HepG2 (cell line): ENCODE measurements around the gene PWWP2A. TPM values are rescaled to one million over a fixed set of nuclear protein-coding genes. Genes with fewer than 3 reads are reported as not detected.

Experiments
- ATAC-seq: fragments of 200-7000 bp; cut with Tn5 transposase; 3 replicates; pipeline ENCODE4 v1.9.1; 2020; ENCODE audit warnings: mild to moderate bottlenecking, moderate library complexity
- BruUV-seq: library from RNA; stranded (reverse); fragments of 400-500 nt; replicated peaks from 2 replicates; lab custom pipeline; 2021; lab: Mats Ljungman, UMichigan
- CTCF ChIA-PET: fragments of 300-600 bp; formaldehyde crosslinking; extraction: SDS; loops from one replicate; lab custom pipeline; 2021; ENCODE audit warnings: low total read pairs, inconsistent platforms, low intra/inter-chr PET ratio; lab: Yijun Ruan, JAX
- POLR2A ChIA-PET: fragments of 350-600 bp; sonication (Branson Sonifier 250); formaldehyde crosslinking; loops from one replicate; lab custom pipeline; 2020; ENCODE audit warnings: antibody characterized with exemption, inconsistent platforms; lab: Yijun Ruan, JAX
- DNase-seq: peaks from one replicate; pipeline ENCODE4 v3.0.0-alpha.2; 2015; ENCODE audit warnings: low spot score
- FAIRE-seq: peaks from 3 replicates; lab custom pipeline; 2011; peaks lifted over from hg19 to GRCh38; lab: Jason Lieb, UNC
- H2AFZ ChIP-seq: one replicate; pipeline ENCODE4 v1.6.1; 2011; ENCODE audit warnings: low read length, inconsistent platforms
- H3K27ac ChIP-seq: fragments of 300-600 bp; 3 replicates; pipeline ENCODE4 v1.8.0; 2011; ENCODE audit warnings: mixed run types, mild to moderate bottlenecking, mixed read lengths, low read length, inconsistent platforms; ENCODE audit not compliant: insufficient read depth; ENCODE audit errors: extremely low read length
- H3K27me3 ChIP-seq, 2 experiments: fragments of 200-600 bp in 1 of 2; 2 replicates in 1 of 2; 3 replicates in 1 of 2; pipeline versions ENCODE4 v1.6.0 to v1.8.0; 2011; ENCODE audit warnings: low read length in 2 of 2, mild to moderate bottlenecking in 2 of 2, moderate library complexity in 2 of 2, inconsistent platforms in 1 of 2; ENCODE audit not compliant: insufficient read depth in 2 of 2, control insufficient read depth in 1 of 2
- H3K36me3 ChIP-seq, 2 experiments: fragments of 200-600 bp in 1 of 2; replicated peaks in 1 of 2; 2 replicates in 1 of 2; 3 replicates in 1 of 2; pipeline versions ENCODE4 v1.5.1 to v1.8.0; 2011; ENCODE audit warnings: low read length in 2 of 2, inconsistent platforms in 1 of 2; ENCODE audit not compliant: insufficient read depth in 2 of 2, control insufficient read depth in 1 of 2
- H3K4me1 ChIP-seq: 2 replicates; pipeline ENCODE4 v1.5.1; 2012; ENCODE audit warnings: low read length, inconsistent platforms; ENCODE audit not compliant: insufficient read depth
- H3K4me2 ChIP-seq: 2 replicates; pipeline ENCODE4 v1.6.0; 2011; ENCODE audit warnings: low read depth, low read length, inconsistent platforms
- H3K4me3 ChIP-seq, 3 experiments: fragments of 200-600 bp in 1 of 3; sonication (generic), shearing (Covaris generic) in 1 of 3; replicated peaks in 1 of 3; 2 replicates each; pipeline ENCODE4 v1.5.1; 2011 to 2016; ENCODE audit warnings: low read length in 3 of 3, inconsistent platforms in 2 of 3, low read depth in 2 of 3, mild to moderate bottlenecking in 2 of 3, control low read depth in 1 of 3, mixed read lengths in 1 of 3; ENCODE audit not compliant: insufficient read depth in 1 of 3
- H3K79me2 ChIP-seq: one replicate; pipeline ENCODE4 v1.6.1; 2011; ENCODE audit warnings: low read length, inconsistent platforms; ENCODE audit not compliant: insufficient read depth
- H3K9ac ChIP-seq: 2 replicates; pipeline ENCODE4 v1.6.0; 2011; ENCODE audit warnings: mild to moderate bottlenecking, low read depth, low read length, inconsistent platforms; ENCODE audit not compliant: insufficient read depth
- H3K9me3 ChIP-seq: 2 replicates; pipeline ENCODE4 v1.5.1; 2012; ENCODE audit warnings: mild to moderate bottlenecking, low read length
- H4K20me1 ChIP-seq: 2 replicates; pipeline ENCODE4 v1.6.0; 2011; ENCODE audit warnings: inconsistent platforms, mild to moderate bottlenecking, low read length, moderate library complexity; ENCODE audit not compliant: insufficient read depth
- AHR ChIP-seq: IDR thresholded peaks from 2 replicates; pipeline ENCODE4 v1.6.1; 2018; ENCODE audit warnings: missing genetic modification reagents, missing compliant biosample characterization
- GABPA ChIP-seq, 2 experiments: IDR thresholded peaks; 2 replicates each; pipeline ENCODE4 v1.6.1; 2011 to 2016; ENCODE audit warnings: low read depth in 2 of 2, low read length in 1 of 2, missing biosample characterization in 1 of 2, missing genetic modification characterization in 1 of 2
- JDP2 ChIP-seq: sonication (generic); formaldehyde crosslinking; IDR thresholded peaks from 2 replicates; pipeline ENCODE4 v1.8.1; 2022; ENCODE audit warnings: missing genetic modification reagents, borderline replicate concordance
- NBN ChIP-seq: fragments of 450-650 bp; conservative IDR thresholded peaks from 2 replicates; pipeline ENCODE4 v1.6.1; 2017
- RAD21 ChIP-seq: fragments of 450-650 bp; formaldehyde crosslinking; IDR thresholded peaks from 2 replicates; pipeline ENCODE4 v1.5.0; 2020; ENCODE audit warnings: mild to moderate bottlenecking
- RELA ChIP-seq: sonication (generic); formaldehyde crosslinking; IDR thresholded peaks from 2 replicates; pipeline ENCODE4 v1.4.0; 2020; ENCODE audit warnings: missing genetic modification reagents
- ZC3H13 ChIP-seq: sonication (generic); formaldehyde crosslinking; IDR thresholded peaks from 2 replicates; pipeline ENCODE4 v1.8.1; 2023; ENCODE audit warnings: mild to moderate bottlenecking, missing genetic modification reagents, moderate library complexity
- ZNF17 ChIP-seq: sonication (generic); formaldehyde crosslinking; IDR thresholded peaks from 2 replicates; pipeline ENCODE4 v1.5.0; 2020; ENCODE audit warnings: mild to moderate bottlenecking, missing genetic modification reagents
- ZNF264 ChIP-seq: sonication (generic); formaldehyde crosslinking; IDR thresholded peaks from 2 replicates; pipeline ENCODE4 v1.4.0; 2020; ENCODE audit warnings: missing genetic modification reagents
- ZNF317 ChIP-seq: sonication (generic); formaldehyde crosslinking; IDR thresholded peaks from 2 replicates; pipeline ENCODE4 v1.5.0; 2020; ENCODE audit warnings: mild to moderate bottlenecking, missing genetic modification reagents
- WGBS: methylation state at CpG from one replicate; pipeline ENCODE4 v1.1.6; 2017; ENCODE audit warnings: low lambda C conversion rate; 5-methylcytosine and 5-hydroxymethylcytosine counted together
- in situ Hi-C: cut with HindIII; loops from 2 replicates; pipeline ENCODE4 v1.10.0; 2017; ENCODE audit warnings: low pct_unique_long_range_greater_than_20kb; ENCODE audit not compliant: extremely low pct_ligation_motif_present
- intact Hi-C: fragments of 100-400 bp; cut with micrococcal nuclease; formaldehyde crosslinking; loops from one replicate; pipeline ENCODE4 v1.10.0; 2022; ENCODE audit not compliant: unreplicated experiment
- polyA plus RNA-seq, 8 experiments: library from polyadenylated mRNA; depleted of rRNA in 3 of 8; stranded (reverse) in 7 of 8; unstranded in 1 of 8; fragments of >200 nt; fragmentation: Illumina TruSeq in 4 of 8; extraction: Trizol in 4 of 8; gene quantifications; 2 replicates each; pipeline versions ENCODE4 v1.2.1 to v1.2.3, GENCODE V29; 2011 to 2016; ENCODE audit warnings: low read depth in 4 of 8, missing spikeins in 1 of 8, mixed read lengths in 1 of 8; ENCODE audit not compliant: insufficient read depth in 1 of 8
- total RNA-seq, 5 experiments: library from RNA; depleted of rRNA; stranded (reverse); fragments of >200 nt; fragmentation: Illumina TruSeq; extraction: Trizol; gene quantifications; 2 replicates each; pipeline ENCODE4 v1.2.3, GENCODE V29; 2016; ENCODE audit warnings: low read depth in 1 of 5
- TF ChIP-seq, protein P1 (sequence below): sonication (generic); formaldehyde crosslinking; IDR thresholded peaks from 2 replicates; pipeline ENCODE4 v1.8.0; 2022; ENCODE audit warnings: missing genetic modification reagents, mild to moderate bottlenecking, inconsistent platforms, borderline replicate concordance
- TF ChIP-seq, protein P2 (sequence below): sonication (generic); formaldehyde crosslinking; IDR thresholded peaks from 2 replicates; pipeline ENCODE4 v1.5.0; 2020; ENCODE audit warnings: mild to moderate bottlenecking, missing genetic modification reagents, moderate library complexity
- TF ChIP-seq, protein P3 (sequence below): sonication (generic); formaldehyde crosslinking; IDR thresholded peaks from 2 replicates; pipeline ENCODE4 v1.4.0; 2020; ENCODE audit warnings: mild to moderate bottlenecking, missing genetic modification reagents
- TF ChIP-seq, protein P4 (sequence below): sonication (generic); formaldehyde crosslinking; IDR thresholded peaks from 2 replicates; pipeline ENCODE4 v1.4.0; 2020; ENCODE audit warnings: low read depth, missing genetic modification reagents
- TF ChIP-seq, protein P5 (sequence below): sonication (generic); formaldehyde crosslinking; IDR thresholded peaks from 2 replicates; pipeline ENCODE4 v1.5.1; 2020; ENCODE audit warnings: missing genetic modification reagents, mild to moderate bottlenecking, borderline replicate concordance

The PWWP2A gene
- total and polyA plus RNA-seq, 2 of the 13 experiments (the other 11 are each of a cell fraction or from before 2014, with no cell fraction given): 7.3 to 16.9 TPM

DNA sequence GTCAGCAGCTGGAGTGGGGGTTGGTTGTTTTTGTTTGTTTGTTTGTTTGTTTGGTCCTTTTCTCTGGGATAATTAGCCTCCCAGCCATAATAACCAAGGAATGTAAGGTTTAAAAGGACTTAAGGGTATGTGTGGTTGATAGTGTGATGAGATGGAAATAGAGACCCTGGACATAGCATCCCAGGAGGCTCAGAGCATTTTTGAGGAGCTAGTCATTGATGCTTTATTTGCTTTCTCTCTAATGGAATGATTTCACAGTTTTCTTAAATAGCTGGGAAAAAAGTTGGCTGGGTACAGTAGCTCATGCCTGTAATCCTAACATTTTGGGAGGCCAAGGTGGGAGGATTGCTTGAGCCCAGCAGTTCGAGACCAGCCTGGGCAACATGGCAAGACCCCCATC, 65.2 kb downstream of the PWWP2A start:
- no TSS peak for BruUV-seq
- Histone ChIP-seq H3K4me1 (no peaks in the 10 kb centered on the region), H2AFZ (no peak overlapping the region), H3K36me3 (peaks cover 17 to 68% of the 10 kb centered on the region in 2 experiments), H3K27me3 (no peaks in the 10 kb centered on the region), H3K4me3 (no peak overlapping the region), H4K20me1 (no peaks in the 10 kb centered on the region), H3K4me2 (no peak overlapping the region), H3K9ac (no peak overlapping the region), H3K79me2 (no peaks in the 10 kb centered on the region), H3K27ac (no peak overlapping the region), H3K9me3 (no peaks in the 10 kb centered on the region)
- intact Hi-C loops: no loop called here
- POLR2A ChIA-PET: no interaction called here
- no peak for ATAC-seq
- FAIRE-seq: no peak
- WGBS: 100% methylated on average over 1 of the region's 1 CpG
- no peak for DNase-seq
- in situ Hi-C loops: no loop called here
- CTCF ChIA-PET: no interaction called here
- TF ChIP-seq RELA (CRISPR knock-in tag) (no peak), ZC3H13 (no peak), AHR (CRISPR knock-in tag) (no peak), JDP2 (CRISPR knock-in tag) (no peak), ZNF264 (no peak), RAD21 (CRISPR knock-in tag) (no peak), ZNF17 (CRISPR knock-in tag) (no peak), GABPA (IDR thresholded peaks at IDR 0.05; ENCODE audit: low read depth, low read length) (no peak), GABPA (CRISPR knock-in tag; IDR thresholded peaks at IDR 0.05; ENCODE audit: low read depth) (no peak), ZNF317 (CRISPR knock-in tag) (no peak), NBN (no peak)
- TF ChIP-seq, protein P1, sequence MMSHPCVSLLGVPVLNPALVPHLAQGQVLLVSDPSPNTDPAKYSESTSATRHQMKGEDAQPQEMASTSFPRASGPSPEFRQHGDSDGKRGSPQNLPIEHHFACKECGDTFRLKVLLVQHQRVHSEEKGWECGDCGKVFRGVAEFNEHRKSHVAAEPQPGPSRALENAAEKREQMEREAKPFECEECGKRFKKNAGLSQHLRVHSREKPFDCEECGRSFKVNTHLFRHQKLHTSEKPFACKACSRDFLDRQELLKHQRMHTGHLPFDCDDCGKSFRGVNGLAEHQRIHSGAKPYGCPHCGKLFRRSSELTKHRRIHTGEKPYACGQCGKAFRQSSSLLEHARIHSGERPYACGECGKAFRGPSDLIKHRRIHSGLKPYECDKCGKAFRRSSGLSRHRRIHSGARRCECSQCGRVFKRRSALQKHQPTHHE (CRISPR knock-in tag): no peak
- TF ChIP-seq, protein P2, sequence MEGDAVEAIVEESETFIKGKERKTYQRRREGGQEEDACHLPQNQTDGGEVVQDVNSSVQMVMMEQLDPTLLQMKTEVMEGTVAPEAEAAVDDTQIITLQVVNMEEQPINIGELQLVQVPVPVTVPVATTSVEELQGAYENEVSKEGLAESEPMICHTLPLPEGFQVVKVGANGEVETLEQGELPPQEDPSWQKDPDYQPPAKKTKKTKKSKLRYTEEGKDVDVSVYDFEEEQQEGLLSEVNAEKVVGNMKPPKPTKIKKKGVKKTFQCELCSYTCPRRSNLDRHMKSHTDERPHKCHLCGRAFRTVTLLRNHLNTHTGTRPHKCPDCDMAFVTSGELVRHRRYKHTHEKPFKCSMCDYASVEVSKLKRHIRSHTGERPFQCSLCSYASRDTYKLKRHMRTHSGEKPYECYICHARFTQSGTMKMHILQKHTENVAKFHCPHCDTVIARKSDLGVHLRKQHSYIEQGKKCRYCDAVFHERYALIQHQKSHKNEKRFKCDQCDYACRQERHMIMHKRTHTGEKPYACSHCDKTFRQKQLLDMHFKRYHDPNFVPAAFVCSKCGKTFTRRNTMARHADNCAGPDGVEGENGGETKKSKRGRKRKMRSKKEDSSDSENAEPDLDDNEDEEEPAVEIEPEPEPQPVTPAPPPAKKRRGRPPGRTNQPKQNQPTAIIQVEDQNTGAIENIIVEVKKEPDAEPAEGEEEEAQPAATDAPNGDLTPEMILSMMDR (CRISPR knock-in tag): no peak
- TF ChIP-seq, protein P3, sequence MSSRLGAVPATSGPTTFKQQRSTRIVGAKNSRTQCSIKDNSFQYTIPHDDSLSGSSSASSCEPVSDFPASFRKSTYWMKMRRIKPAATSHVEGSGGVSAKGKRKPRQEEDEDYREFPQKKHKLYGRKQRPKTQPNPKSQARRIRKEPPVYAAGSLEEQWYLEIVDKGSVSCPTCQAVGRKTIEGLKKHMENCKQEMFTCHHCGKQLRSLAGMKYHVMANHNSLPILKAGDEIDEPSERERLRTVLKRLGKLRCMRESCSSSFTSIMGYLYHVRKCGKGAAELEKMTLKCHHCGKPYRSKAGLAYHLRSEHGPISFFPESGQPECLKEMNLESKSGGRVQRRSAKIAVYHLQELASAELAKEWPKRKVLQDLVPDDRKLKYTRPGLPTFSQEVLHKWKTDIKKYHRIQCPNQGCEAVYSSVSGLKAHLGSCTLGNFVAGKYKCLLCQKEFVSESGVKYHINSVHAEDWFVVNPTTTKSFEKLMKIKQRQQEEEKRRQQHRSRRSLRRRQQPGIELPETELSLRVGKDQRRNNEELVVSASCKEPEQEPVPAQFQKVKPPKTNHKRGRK (CRISPR knock-in tag): no peak
- TF ChIP-seq, protein P4, sequence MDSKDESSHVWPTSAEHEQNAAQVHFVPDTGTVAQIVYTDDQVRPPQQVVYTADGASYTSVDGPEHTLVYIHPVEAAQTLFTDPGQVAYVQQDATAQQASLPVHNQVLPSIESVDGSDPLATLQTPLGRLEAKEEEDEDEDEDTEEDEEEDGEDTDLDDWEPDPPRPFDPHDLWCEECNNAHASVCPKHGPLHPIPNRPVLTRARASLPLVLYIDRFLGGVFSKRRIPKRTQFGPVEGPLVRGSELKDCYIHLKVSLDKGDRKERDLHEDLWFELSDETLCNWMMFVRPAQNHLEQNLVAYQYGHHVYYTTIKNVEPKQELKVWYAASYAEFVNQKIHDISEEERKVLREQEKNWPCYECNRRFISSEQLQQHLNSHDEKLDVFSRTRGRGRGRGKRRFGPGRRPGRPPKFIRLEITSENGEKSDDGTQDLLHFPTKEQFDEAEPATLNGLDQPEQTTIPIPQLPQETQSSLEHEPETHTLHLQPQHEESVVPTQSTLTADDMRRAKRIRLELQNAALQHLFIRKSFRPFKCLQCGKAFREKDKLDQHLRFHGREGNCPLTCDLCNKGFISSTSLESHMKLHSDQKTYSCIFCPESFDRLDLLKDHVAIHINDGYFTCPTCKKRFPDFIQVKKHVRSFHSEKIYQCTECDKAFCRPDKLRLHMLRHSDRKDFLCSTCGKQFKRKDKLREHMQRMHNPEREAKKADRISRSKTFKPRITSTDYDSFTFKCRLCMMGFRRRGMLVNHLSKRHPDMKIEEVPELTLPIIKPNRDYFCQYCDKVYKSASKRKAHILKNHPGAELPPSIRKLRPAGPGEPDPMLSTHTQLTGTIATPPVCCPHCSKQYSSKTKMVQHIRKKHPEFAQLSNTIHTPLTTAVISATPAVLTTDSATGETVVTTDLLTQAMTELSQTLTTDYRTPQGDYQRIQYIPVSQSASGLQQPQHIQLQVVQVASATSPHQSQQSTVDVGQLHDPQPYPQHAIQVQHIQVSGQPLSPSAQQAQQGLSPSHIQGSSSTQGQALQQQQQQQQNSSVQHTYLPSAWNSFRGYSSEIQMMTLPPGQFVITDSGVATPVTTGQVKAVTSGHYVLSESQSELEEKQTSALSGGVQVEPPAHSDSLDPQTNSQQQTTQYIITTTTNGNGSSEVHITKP (CRISPR knock-in tag): no peak
- TF ChIP-seq, protein P5, sequence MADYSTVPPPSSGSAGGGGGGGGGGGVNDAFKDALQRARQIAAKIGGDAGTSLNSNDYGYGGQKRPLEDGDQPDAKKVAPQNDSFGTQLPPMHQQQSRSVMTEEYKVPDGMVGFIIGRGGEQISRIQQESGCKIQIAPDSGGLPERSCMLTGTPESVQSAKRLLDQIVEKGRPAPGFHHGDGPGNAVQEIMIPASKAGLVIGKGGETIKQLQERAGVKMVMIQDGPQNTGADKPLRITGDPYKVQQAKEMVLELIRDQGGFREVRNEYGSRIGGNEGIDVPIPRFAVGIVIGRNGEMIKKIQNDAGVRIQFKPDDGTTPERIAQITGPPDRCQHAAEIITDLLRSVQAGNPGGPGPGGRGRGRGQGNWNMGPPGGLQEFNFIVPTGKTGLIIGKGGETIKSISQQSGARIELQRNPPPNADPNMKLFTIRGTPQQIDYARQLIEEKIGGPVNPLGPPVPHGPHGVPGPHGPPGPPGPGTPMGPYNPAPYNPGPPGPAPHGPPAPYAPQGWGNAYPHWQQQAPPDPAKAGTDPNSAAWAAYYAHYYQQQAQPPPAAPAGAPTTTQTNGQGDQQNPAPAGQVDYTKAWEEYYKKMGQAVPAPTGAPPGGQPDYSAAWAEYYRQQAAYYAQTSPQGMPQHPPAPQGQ (CRISPR knock-in tag): no peak
